Naive thymus-derived CD4-positive, alpha-beta T cell (primary cell): ENCODE results near the gene HIVEP3. TPM values are rescaled to one million over a fixed set of nuclear protein-coding genes. Genes with fewer than 3 reads are reported as not detected.

Experiments used
- ATAC-seq: fragments of 150-1000 bp; cut with Tn5 transposase; 2 replicates; pipeline ENCODE4 v1.10.0; 2021; ENCODE audit warnings: mild to moderate bottlenecking, moderate library complexity
- CTCF ChIA-PET: fragments of 350-600 bp; sonication (Branson Sonifier 250); formaldehyde crosslinking; loops from one replicate; lab custom pipeline; 2021; ENCODE audit warnings: antibody characterized with exemption; lab: Charles Lee
- POLR2A ChIA-PET: fragments of 350-600 bp; sonication (Branson Sonifier 250); formaldehyde crosslinking; loops from one replicate; lab custom pipeline; 2021; ENCODE audit warnings: antibody characterized with exemption, inconsistent platforms; lab: Charles Lee
- DNase-seq, 9 donors: peaks; one replicate each; pipeline versions ENCODE4 v3.0.0 to v3.0.0-alpha.2; 2020 to 2022; ENCODE audit warnings: mixed read lengths in 1 of 9
- H3K27ac ChIP-seq: one replicate; pipeline ENCODE4 v1.7.0; 2013; ENCODE audit warnings: mild to moderate bottlenecking, low read depth, low read length, moderate library complexity
- H3K27me3 ChIP-seq, 2 donors: one replicate each; pipeline ENCODE4 v1.7.0; 2013; ENCODE audit warnings: low read length in 2 of 2, mild to moderate bottlenecking in 2 of 2, moderate library complexity in 2 of 2; ENCODE audit not compliant: control insufficient read depth in 2 of 2, insufficient read depth in 2 of 2
- H3K36me3 ChIP-seq, 3 experiments: 1 replicate in 2 of 3; 2 replicates in 1 of 3; pipeline ENCODE4 v1.7.0; 2013; ENCODE audit warnings: low read length in 3 of 3, mild to moderate bottlenecking in 3 of 3, moderate library complexity in 1 of 3; ENCODE audit not compliant: insufficient read depth in 3 of 3, control insufficient read depth in 2 of 3
- H3K4me1 ChIP-seq, 2 donors: one replicate each; pipeline ENCODE4 v1.7.0; 2013; ENCODE audit warnings: low read length in 2 of 2, mild to moderate bottlenecking in 2 of 2, moderate library complexity in 1 of 2; ENCODE audit not compliant: control insufficient read depth in 2 of 2, insufficient read depth in 2 of 2
- H3K4me3 ChIP-seq: 2 replicates; pipeline ENCODE4 v1.7.0; 2013; ENCODE audit warnings: mild to moderate bottlenecking, low read length
- H3K9me3 ChIP-seq, 3 experiments: 1 replicate in 2 of 3; 2 replicates in 1 of 3; pipeline ENCODE4 v1.7.0; 2013; ENCODE audit warnings: low read length in 3 of 3; ENCODE audit not compliant: control insufficient read depth in 2 of 3
- H3K27ac Mint-ChIP-seq, 9 donors: one replicate each; pipeline ENCODE4 v1.8.0; 2020 to 2022; ENCODE audit warnings: mixed read lengths in 9 of 9, mild to moderate bottlenecking in 8 of 9, moderate library complexity in 5 of 9, inconsistent platforms in 2 of 9
- H3K27me3 Mint-ChIP-seq, 5 donors: one replicate each; pipeline ENCODE4 v1.8.0; 2021 to 2022; ENCODE audit warnings: mixed read lengths in 5 of 5, mild to moderate bottlenecking in 1 of 5
- H3K36me3 Mint-ChIP-seq, 5 donors: one replicate each; pipeline ENCODE4 v1.8.0; 2020 to 2022; ENCODE audit warnings: mixed read lengths in 5 of 5, mild to moderate bottlenecking in 3 of 5, inconsistent platforms in 1 of 5
- H3K4me1 Mint-ChIP-seq, 7 donors: one replicate each; pipeline ENCODE4 v1.8.0; 2020 to 2022; ENCODE audit warnings: mixed read lengths in 7 of 7, mild to moderate bottlenecking in 3 of 7, inconsistent platforms in 1 of 7
- H3K4me3 Mint-ChIP-seq, 10 donors: one replicate each; pipeline ENCODE4 v1.8.0; 2020 to 2022; ENCODE audit warnings: mild to moderate bottlenecking in 10 of 10, mixed read lengths in 10 of 10, moderate library complexity in 6 of 10, inconsistent platforms in 2 of 10
- H3K9me3 Mint-ChIP-seq, 11 donors: one replicate each; pipeline ENCODE4 v1.8.0; 2020 to 2022; ENCODE audit warnings: mixed read lengths in 11 of 11, mild to moderate bottlenecking in 4 of 11, inconsistent platforms in 1 of 11, moderate library complexity in 1 of 11
- intact Hi-C, 2 donors: fragments of 100-400 bp; cut with micrococcal nuclease; formaldehyde crosslinking; loops; one replicate each; pipeline ENCODE4 v1.15.1; 2023
- polyA plus RNA-seq, 2 donors: library from polyadenylated mRNA; unstranded; fragments of 300-500 nt; fragmentation: Illumina TruSeq; gene quantifications; one replicate each; pipeline ENCODE4 v1.2.3, GENCODE V29; 2021
- total RNA-seq, 6 experiments: library from RNA in 5 of 6; stranded (reverse) in 5 of 6; gene quantifications; 1 replicate in 5 of 6; 2 replicates in 1 of 6; pipeline ENCODE4 v1.2.3 and lab custom pipeline; 2021 to 2026

Gene HIVEP3
- total and polyA plus RNA-seq, 7 experiments from 2014 or later, result 4.3 to 19.1 (median 7.0) TPM

- H3K27me3 Mint-ChIP-seq, result no peaks in the 10 kb centered on the region
- DNase-seq, result no peak
- Histone ChIP-seq H3K4me1 (peaks cover 3 to 10% of the 10 kb centered on the region in 2 donors), H3K27ac (no peak overlapping the region), H3K9me3 (no peaks in the 10 kb centered on the region), H3K4me3 (no peak overlapping the region), H3K27me3 (no peaks in the 10 kb centered on the region), H3K36me3 (no peaks in the 10 kb centered on the region)
- ChIA-PET CTCF (no interaction called here), POLR2A (no interaction called here)
- no peak overlapping the region for H3K4me3 Mint-ChIP-seq
- peak overlapping the region in 1 of 9 donors; percentile 33 for H3K27ac Mint-ChIP-seq
- H3K4me1 Mint-ChIP-seq, result peaks cover 17 to 52% (median 22%) of the 10 kb centered on the region in 7 donors
- intact Hi-C loops, result no loop called here
- no peak for ATAC-seq
- peaks cover 0 to 9% (median 0%) of the 10 kb centered on the region in 5 donors for H3K36me3 Mint-ChIP-seq
- H3K9me3 Mint-ChIP-seq, result no peaks in the 10 kb centered on the region
Measured at GRCh38 chr1:41647221-41648135, 271.2 kb downstream of the HIVEP3 start.

DNA sequence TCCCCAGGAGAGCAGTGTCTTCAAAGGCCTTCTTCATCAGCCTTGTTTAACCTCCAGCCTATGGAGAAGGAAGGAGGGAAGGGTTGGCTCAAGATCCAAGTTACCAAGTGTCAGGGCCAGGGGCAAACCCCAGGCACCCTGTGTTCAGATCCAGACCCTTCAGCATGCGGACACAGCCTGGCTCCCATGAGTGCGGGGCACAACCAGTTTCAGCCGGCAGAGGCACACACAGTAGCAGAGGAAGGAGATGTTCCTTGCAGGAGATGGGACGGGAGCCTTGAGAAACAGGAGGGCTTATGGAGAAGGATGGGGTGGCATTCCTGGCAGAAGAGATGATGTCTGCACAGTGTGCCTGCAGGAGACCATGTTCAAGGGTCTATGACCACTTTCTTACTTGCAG, 272.5 kb downstream of the HIVEP3 start:
- POLR2A ChIA-PET, result no interaction called here
- H3K27me3 Mint-ChIP-seq, result no peaks in the 10 kb centered on the region
- H3K9me3 ChIP-seq, result no peaks in the 10 kb centered on the region
- H3K9me3 Mint-ChIP-seq, result no peaks in the 10 kb centered on the region
- peak overlapping the region in 1 of 9 donors; percentile 41 for H3K27ac Mint-ChIP-seq
- H3K36me3 Mint-ChIP-seq, result peaks cover 0 to 7% (median 0%) of the 10 kb centered on the region in 5 donors
- CTCF ChIA-PET, result no interaction called here
- no peaks in the 10 kb centered on the region for H3K27me3 ChIP-seq
- DNase-seq, result no peak
- H3K4me1 ChIP-seq, result peaks cover 3 to 9% of the 10 kb centered on the region in 2 donors
- no peaks in the 10 kb centered on the region for H3K36me3 ChIP-seq
- no peak overlapping the region for H3K4me3 Mint-ChIP-seq
- peaks cover 17 to 47% (median 18%) of the 10 kb centered on the region in 7 donors for H3K4me1 Mint-ChIP-seq
- ATAC-seq, result no peak
- no peak overlapping the region for H3K4me3 ChIP-seq
- intact Hi-C loops, result no loop called here
- H3K27ac ChIP-seq, result no peak overlapping the region

DNA sequence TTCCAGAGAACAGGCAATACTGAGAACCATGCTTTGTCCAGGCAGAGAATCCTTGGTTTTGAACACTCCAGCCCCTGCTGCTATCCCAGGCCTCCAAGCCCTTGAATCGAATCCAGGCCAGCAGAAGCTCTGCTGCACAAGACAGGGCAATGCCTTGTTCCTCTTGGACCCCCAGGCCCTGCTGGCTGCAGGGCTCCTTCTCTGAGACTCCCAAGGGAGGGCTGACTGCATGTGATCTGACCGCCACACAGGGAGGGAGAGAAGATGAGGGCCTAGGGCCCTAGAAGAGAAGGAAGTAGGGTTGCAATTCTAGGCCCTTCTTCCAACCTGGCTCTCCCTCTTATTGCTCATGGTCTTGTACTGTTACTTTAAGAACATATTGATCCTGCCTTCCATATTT, 273.7 kb downstream of the HIVEP3 start:
- ATAC-seq, result no peak
- H3K27ac Mint-ChIP-seq, result no peak overlapping the region
- intact Hi-C loops, result no loop called here
- H3K27me3 ChIP-seq, result no peaks in the 10 kb centered on the region
- H3K4me1 ChIP-seq, result peaks cover 0 to 5% of the 10 kb centered on the region in 2 donors
- H3K27ac ChIP-seq, result no peak overlapping the region
- peaks cover 0 to 6% (median 0%) of the 10 kb centered on the region in 5 donors for H3K36me3 Mint-ChIP-seq
- no peaks in the 10 kb centered on the region for H3K36me3 ChIP-seq
- ChIA-PET CTCF (no interaction called here), POLR2A (no interaction called here)
- DNase-seq, result no peak
- no peak overlapping the region for H3K4me3 ChIP-seq
- no peak overlapping the region for H3K4me3 Mint-ChIP-seq
- H3K9me3 Mint-ChIP-seq, result no peaks in the 10 kb centered on the region
- H3K27me3 Mint-ChIP-seq, result no peaks in the 10 kb centered on the region
- peaks cover 8 to 36% (median 15%) of the 10 kb centered on the region in 7 donors for H3K4me1 Mint-ChIP-seq
- H3K9me3 ChIP-seq, result no peaks in the 10 kb centered on the region

DNA sequence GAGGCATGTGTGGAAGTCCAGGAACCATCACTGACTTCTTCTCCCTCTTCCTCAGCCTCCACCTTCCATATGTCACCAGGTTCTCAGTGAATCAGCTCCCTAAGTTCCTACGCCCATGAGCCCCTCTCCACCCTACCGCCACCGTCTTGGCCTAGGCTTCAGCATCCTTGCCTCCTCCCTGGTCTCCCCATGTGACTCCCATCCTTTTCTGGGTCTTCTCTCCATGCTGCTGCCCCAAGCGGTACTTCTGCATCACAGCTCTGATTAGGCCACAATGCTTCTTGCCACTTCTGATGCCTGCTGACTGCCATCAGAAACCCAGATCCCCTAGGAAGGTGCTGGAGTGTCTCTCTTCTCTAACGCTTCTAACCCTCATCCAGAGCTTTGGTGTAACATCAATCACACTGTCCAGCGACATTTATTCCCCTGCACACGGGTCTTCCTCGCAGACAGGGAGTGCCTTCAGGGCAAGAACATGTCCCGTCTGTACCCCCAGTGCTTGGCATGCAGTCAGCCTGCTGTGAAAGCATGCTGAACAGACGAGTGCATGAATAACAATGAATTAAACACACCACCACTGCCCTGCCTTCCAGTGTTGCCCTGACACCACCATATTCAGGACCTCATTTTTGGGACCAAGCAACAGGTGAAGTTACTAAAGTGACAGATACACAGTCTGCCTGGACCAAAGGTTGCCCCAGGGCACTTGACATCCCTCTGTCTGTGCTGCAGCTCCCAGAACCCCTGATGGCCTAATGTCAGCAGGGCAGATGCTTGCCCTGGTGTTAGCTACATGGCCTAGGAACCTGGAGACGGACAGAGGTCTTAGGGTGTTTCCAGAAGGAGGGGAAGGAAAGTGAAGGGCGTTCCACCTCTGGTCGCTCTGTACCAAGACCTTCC, 275.6 kb downstream of the HIVEP3 start:
- no peak for ATAC-seq
- H3K27ac ChIP-seq, result no peak overlapping the region
- Mint-ChIP-seq H3K27me3 (no peaks in the 10 kb centered on the region), H3K4me3 (no peak overlapping the region), H3K27ac (no peak overlapping the region), H3K9me3 (no peaks in the 10 kb centered on the region), H3K4me1 (peaks cover 0 to 40% (median 24%) of the 10 kb centered on the region in 7 donors), H3K36me3 (peaks cover 0 to 3% (median 0%) of the 10 kb centered on the region in 5 donors)
- ChIA-PET POLR2A (no interaction called here), CTCF (interaction anchor here (0.8 to 0.9 kb wide), 2 partner anchors 8 to 10 kb away, joined by 3 read pairs; no protein-coding TSS in a partner anchor)
- peaks cover 10 to 17% of the 10 kb centered on the region in 2 donors for H3K4me1 ChIP-seq
- H3K4me3 ChIP-seq, result no peak overlapping the region
- H3K36me3 ChIP-seq, result no peaks in the 10 kb centered on the region
- DNase-seq, result no peak
- no peaks in the 10 kb centered on the region for H3K27me3 ChIP-seq
- H3K9me3 ChIP-seq, result no peaks in the 10 kb centered on the region
- intact Hi-C loops, result no loop called here

- no peaks in the 10 kb centered on the region for H3K36me3 ChIP-seq
- H3K4me1 ChIP-seq, result peaks cover 10 to 17% of the 10 kb centered on the region in 2 donors
- Mint-ChIP-seq H3K27ac (no peak overlapping the region), H3K27me3 (no peaks in the 10 kb centered on the region), H3K4me3 (no peak overlapping the region), H3K9me3 (no peaks in the 10 kb centered on the region), H3K36me3 (no peaks in the 10 kb centered on the region), H3K4me1 (peaks cover 0 to 44% (median 35%) of the 10 kb centered on the region in 7 donors)
- POLR2A ChIA-PET, result no interaction called here
- no peaks in the 10 kb centered on the region for H3K27me3 ChIP-seq
- H3K4me3 ChIP-seq, result no peak overlapping the region
- H3K9me3 ChIP-seq, result no peaks in the 10 kb centered on the region
- DNase-seq (no peak), ATAC-seq (no peak)
- intact Hi-C loops, result no loop called here
- no peak overlapping the region for H3K27ac ChIP-seq
- CTCF ChIA-PET, result no interaction called here
Measured at GRCh38 chr1:41641941-41642527, 276.7 kb downstream of the HIVEP3 start.

DNA sequence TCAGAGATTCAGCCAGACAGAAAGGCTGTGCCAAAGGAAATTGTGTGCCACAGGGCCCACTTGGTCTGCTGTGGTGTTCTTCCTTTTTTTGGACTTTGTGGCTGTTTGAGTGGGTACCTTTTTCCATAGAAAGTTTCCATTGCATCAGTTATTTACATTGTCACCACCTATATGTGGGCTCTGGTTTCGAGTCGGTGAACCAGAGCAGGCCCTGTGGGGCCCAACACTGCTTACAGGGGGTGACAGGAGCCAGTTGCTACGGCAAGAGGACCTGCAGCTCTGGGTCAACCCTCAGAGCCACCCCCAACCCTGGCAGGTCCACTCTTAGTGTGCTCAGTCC, 277.3 kb downstream of the HIVEP3 start:
- ATAC-seq (no peak), DNase-seq (peak in 1 of 9 donors; percentile 53)
- no peaks in the 10 kb centered on the region for H3K9me3 Mint-ChIP-seq
- H3K4me1 ChIP-seq, result peaks cover 10 to 17% of the 10 kb centered on the region in 2 donors
- no peaks in the 10 kb centered on the region for H3K9me3 ChIP-seq
- H3K27ac ChIP-seq, result no peak overlapping the region
- H3K27me3 Mint-ChIP-seq, result no peaks in the 10 kb centered on the region
- peaks cover 0 to 45% (median 36%) of the 10 kb centered on the region in 7 donors for H3K4me1 Mint-ChIP-seq
- no peaks in the 10 kb centered on the region for H3K36me3 Mint-ChIP-seq
- no peaks in the 10 kb centered on the region for H3K36me3 ChIP-seq
- peak overlapping the region in 1 of 9 donors; percentile 68 for H3K27ac Mint-ChIP-seq
- ChIA-PET CTCF (no interaction called here), POLR2A (no interaction called here)
- no peak overlapping the region for H3K4me3 ChIP-seq
- intact Hi-C loops, result no loop called here
- no peak overlapping the region for H3K4me3 Mint-ChIP-seq
- no peaks in the 10 kb centered on the region for H3K27me3 ChIP-seq
